ENCODE measurements around the gene CUEDC1. TPM values are rescaled to one million over a fixed set of nuclear protein-coding genes. Genes with fewer than 3 reads are reported as not detected.

The CUEDC1 gene
- total RNA-seq, 2 donors from 2014 or later = 0.19 TPM; not detected in 1

GRCh38 chr17:57838453-57838852 is 116.8 kb downstream of the CUEDC1 start:
- no peak overlapping the region for H3K4me3 Mint-ChIP-seq
- H3K9me3 Mint-ChIP-seq = no peaks in the 10 kb centered on the region
- ATAC-seq (no peak), DNase-seq (ENCODE audit: low spot score) (no peak)
- no peaks in the 10 kb centered on the region for H3K27me3 Mint-ChIP-seq
- H3K36me3 Mint-ChIP-seq = peaks cover 9% of the 10 kb centered on the region
- no peak overlapping the region for H3K27ac Mint-ChIP-seq
- H3K4me1 Mint-ChIP-seq (ENCODE audit: low read depth in 2 of 2) = peaks cover 0 to 8% of the 10 kb centered on the region in 2 donors

GRCh38 chr17:57835333-57835900 is 119.8 kb downstream of the CUEDC1 start:
- DNase-seq (ENCODE audit: low spot score) (no peak), ATAC-seq (no peak)
- peaks cover 5% of the 10 kb centered on the region for H3K36me3 Mint-ChIP-seq
- H3K27me3 Mint-ChIP-seq = no peaks in the 10 kb centered on the region
- peak overlapping the region in 1 of 2 donors; percentile 1 for H3K27ac Mint-ChIP-seq
- no peak overlapping the region for H3K4me3 Mint-ChIP-seq
- no peaks in the 10 kb centered on the region for H3K9me3 Mint-ChIP-seq
- H3K4me1 Mint-ChIP-seq (ENCODE audit: low read depth in 2 of 2) = peaks cover 0 to 4% of the 10 kb centered on the region in 2 donors

GRCh38 chr17:57834146-57834741 is 121.0 kb downstream of the CUEDC1 start:
- Mint-ChIP-seq H3K4me3 (no peak overlapping the region), H3K27me3 (no peaks in the 10 kb centered on the region), H3K4me1 (ENCODE audit: low read depth in 2 of 2) (peaks cover 0 to 4% of the 10 kb centered on the region in 2 donors), H3K27ac (no peak overlapping the region), H3K36me3 (peaks cover 5% of the 10 kb centered on the region), H3K9me3 (no peaks in the 10 kb centered on the region)
- ATAC-seq = no peak
- DNase-seq (ENCODE audit: low spot score) = no peak

GRCh38 chr17:57833179-57833939 is 121.9 kb downstream of the CUEDC1 start:
- H3K4me3 Mint-ChIP-seq = no peak overlapping the region

GRCh38 chr17:57832314-57833178 is 122.7 kb downstream of the CUEDC1 start:
- no peak for ATAC-seq
- H3K4me1 Mint-ChIP-seq (ENCODE audit: low read depth in 2 of 2) = peaks cover 0 to 4% of the 10 kb centered on the region in 2 donors

More at GRCh38 chr17:57833179-57833939, 121.9 kb downstream of the CUEDC1 start:
- peaks cover 0 to 4% of the 10 kb centered on the region in 2 donors for H3K4me1 Mint-ChIP-seq (ENCODE audit: low read depth in 2 of 2)
- no peaks in the 10 kb centered on the region for H3K9me3 Mint-ChIP-seq
- H3K27me3 Mint-ChIP-seq = no peaks in the 10 kb centered on the region
- H3K36me3 Mint-ChIP-seq = peaks cover 5% of the 10 kb centered on the region
- ATAC-seq = peak; percentile 71 to 73
- DNase-seq (ENCODE audit: low spot score) = peak; percentile 77
- H3K27ac Mint-ChIP-seq = no peak overlapping the region

GRCh38 chr17:57830880-57831279 is 124.3 kb downstream of the CUEDC1 start:
- Mint-ChIP-seq H3K27me3 (peaks cover 0 to under 1% of the 10 kb centered on the region in 2 donors), H3K4me3 (no peak overlapping the region), H3K4me1 (ENCODE audit: low read depth in 2 of 2) (peaks cover 0 to 4% of the 10 kb centered on the region in 2 donors), H3K27ac (no peak overlapping the region), H3K9me3 (no peaks in the 10 kb centered on the region), H3K36me3 (no peaks in the 10 kb centered on the region)
- no peak for DNase-seq (ENCODE audit: low spot score)
- no peak for ATAC-seq

More at GRCh38 chr17:57832314-57833178, 122.7 kb downstream of the CUEDC1 start:
- no peak for DNase-seq (ENCODE audit: low spot score)
- no peaks in the 10 kb centered on the region for H3K9me3 Mint-ChIP-seq
- H3K36me3 Mint-ChIP-seq = peaks cover 5% of the 10 kb centered on the region
- no peak overlapping the region for H3K27ac Mint-ChIP-seq
- H3K27me3 Mint-ChIP-seq = no peaks in the 10 kb centered on the region
- H3K4me3 Mint-ChIP-seq = no peak overlapping the region

- H3K9me3 Mint-ChIP-seq = no peaks in the 10 kb centered on the region
- no peaks in the 10 kb centered on the region for H3K4me1 Mint-ChIP-seq (ENCODE audit: low read depth in 2 of 2)
- H3K4me3 Mint-ChIP-seq = no peak overlapping the region
- no peak overlapping the region for H3K27ac Mint-ChIP-seq
- ATAC-seq (no peak), DNase-seq (ENCODE audit: low spot score) (no peak)
- H3K36me3 Mint-ChIP-seq = no peaks in the 10 kb centered on the region
- H3K27me3 Mint-ChIP-seq = peaks cover 0 to 3% of the 10 kb centered on the region in 2 donors
Observed at GRCh38 chr17:57823469-57824401, 131.5 kb downstream of the CUEDC1 start.

- Mint-ChIP-seq H3K4me1 (ENCODE audit: low read depth in 2 of 2) (no peaks in the 10 kb centered on the region), H3K9me3 (no peaks in the 10 kb centered on the region), H3K27ac (no peak overlapping the region), H3K36me3 (no peaks in the 10 kb centered on the region), H3K4me3 (no peak overlapping the region), H3K27me3 (peaks cover 6 to 11% of the 10 kb centered on the region in 2 donors)
- ATAC-seq = no peak
- DNase-seq (ENCODE audit: low spot score) = no peak
Observed at GRCh38 chr17:57819867-57820266, 135.3 kb downstream of the CUEDC1 start.

- DNase-seq (ENCODE audit: low spot score) (no peak), ATAC-seq (no peak)
- no peaks in the 10 kb centered on the region for H3K36me3 Mint-ChIP-seq
- H3K4me1 Mint-ChIP-seq (ENCODE audit: low read depth in 2 of 2) = no peaks in the 10 kb centered on the region
- H3K9me3 Mint-ChIP-seq = no peaks in the 10 kb centered on the region
- H3K27me3 Mint-ChIP-seq = peaks cover 10 to 17% of the 10 kb centered on the region in 2 donors
- H3K27ac Mint-ChIP-seq = no peak overlapping the region
- no peak overlapping the region for H3K4me3 Mint-ChIP-seq
Observed at GRCh38 chr17:57819285-57819684, 135.9 kb downstream of the CUEDC1 start.

- Mint-ChIP-seq H3K27me3 (peaks cover 10 to 18% of the 10 kb centered on the region in 2 donors), H3K36me3 (no peaks in the 10 kb centered on the region), H3K9me3 (no peaks in the 10 kb centered on the region), H3K4me1 (ENCODE audit: low read depth in 2 of 2) (no peaks in the 10 kb centered on the region), H3K27ac (no peak overlapping the region), H3K4me3 (no peak overlapping the region)
- DNase-seq (ENCODE audit: low spot score) (no peak), ATAC-seq (no peak)
Observed at GRCh38 chr17:57818066-57818465, 137.1 kb downstream of the CUEDC1 start.

- ATAC-seq (no peak), DNase-seq (ENCODE audit: low spot score) (no peak)
- H3K4me1 Mint-ChIP-seq (ENCODE audit: low read depth in 2 of 2) = no peaks in the 10 kb centered on the region
- peaks cover 10 to 18% of the 10 kb centered on the region in 2 donors for H3K27me3 Mint-ChIP-seq
- H3K36me3 Mint-ChIP-seq = no peaks in the 10 kb centered on the region
- no peaks in the 10 kb centered on the region for H3K9me3 Mint-ChIP-seq
- H3K27ac Mint-ChIP-seq = no peak overlapping the region
- no peak overlapping the region for H3K4me3 Mint-ChIP-seq
Observed at GRCh38 chr17:57817299-57817698, 137.9 kb downstream of the CUEDC1 start.

GRCh38 chr17:57814421-57814820 is 140.8 kb downstream of the CUEDC1 start:
- peaks cover 0 to 7% of the 10 kb centered on the region in 2 donors for H3K4me1 Mint-ChIP-seq (ENCODE audit: low read depth in 2 of 2)
- peaks cover 30 to 43% of the 10 kb centered on the region in 2 donors for H3K27me3 Mint-ChIP-seq
- H3K27ac Mint-ChIP-seq = no peak overlapping the region
- no peaks in the 10 kb centered on the region for H3K9me3 Mint-ChIP-seq
- no peak overlapping the region for H3K4me3 Mint-ChIP-seq
- DNase-seq (ENCODE audit: low spot score) (no peak), ATAC-seq (no peak)
- H3K36me3 Mint-ChIP-seq = no peaks in the 10 kb centered on the region
